Ishikawa (cell line): Measurements from ENCODE around the gene PDS5B.

Experiments
- CEBPB ChIP-seq: IDR thresholded peaks from 2 replicates; pipeline ENCODE4 v1.6.1; 2012
- EP300 ChIP-seq: IDR thresholded peaks from 2 replicates; pipeline ENCODE4 v1.6.1; 2012; ENCODE audit warnings: borderline replicate concordance
- FOXM1 ChIP-seq: IDR thresholded peaks from 2 replicates; pipeline ENCODE4 v1.6.1; 2012; ENCODE audit warnings: low read depth, borderline replicate concordance
- NFIC ChIP-seq: IDR thresholded peaks from 2 replicates; pipeline ENCODE4 v1.6.1; 2012
- RAD21 ChIP-seq: IDR thresholded peaks from 2 replicates; pipeline ENCODE4 v1.6.1; 2012; ENCODE audit warnings: low read depth

GRCh38 chr13:32737679-32738078, 151.4 kb downstream of the PDS5B start:
- no peak for TF ChIP-seq NFIC
- TF ChIP-seq EP300 = no peak
- no peak for TF ChIP-seq RAD21
- no peak for TF ChIP-seq CEBPB
- no peak for TF ChIP-seq FOXM1
